HG03097 (cell line): ENCODE measurements around the gene SLC12A8.

ENCODE experiments used
- ATAC-seq: cut with Tn5 transposase; IDR thresholded peaks from one replicate; pipeline ENCODE4 v1.9.1; 2021; ENCODE audit not compliant: unreplicated experiment, low FRiP score

The SLC12A8 gene

GRCh38 chr3:125212509-125213363 is at the start of gene SLC12A8:
SLC12A8 (minus strand) TSS chr3:125212748; CDS start chr3:125211349, 1,399 bp downstream.
- ATAC-seq = no peak

DNA sequence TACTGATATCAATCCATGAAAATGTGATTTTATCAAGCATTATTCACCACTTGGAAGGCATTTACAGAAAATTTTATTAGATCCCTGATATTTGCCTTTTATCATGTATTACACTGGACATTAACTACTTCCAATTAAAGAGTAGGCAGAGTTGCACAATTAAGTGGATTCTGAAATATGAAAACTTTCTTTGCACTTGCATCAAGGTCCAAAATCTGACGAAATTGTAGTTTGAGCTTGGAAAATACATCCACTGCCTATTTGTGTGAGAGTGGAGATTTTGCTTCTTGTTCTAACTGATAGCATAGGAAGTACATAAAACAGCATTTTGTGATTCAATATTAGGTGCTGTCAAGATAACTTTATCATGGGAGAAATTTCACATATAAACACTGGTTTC is 49.6 kb upstream of the SLC12A8 start:
- ATAC-seq = no peak

- no peak for ATAC-seq
Measured at GRCh38 chr3:125261031-125261430, 48.5 kb upstream of the SLC12A8 start.

- ATAC-seq = no peak
Measured at GRCh38 chr3:125260158-125260557, 47.6 kb upstream of the SLC12A8 start.

- no peak for ATAC-seq
Measured at GRCh38 chr3:125257536-125257935, 45.0 kb upstream of the SLC12A8 start.

GRCh38 chr3:125256675-125257074 is 44.1 kb upstream of the SLC12A8 start:
- no peak for ATAC-seq

DNA sequence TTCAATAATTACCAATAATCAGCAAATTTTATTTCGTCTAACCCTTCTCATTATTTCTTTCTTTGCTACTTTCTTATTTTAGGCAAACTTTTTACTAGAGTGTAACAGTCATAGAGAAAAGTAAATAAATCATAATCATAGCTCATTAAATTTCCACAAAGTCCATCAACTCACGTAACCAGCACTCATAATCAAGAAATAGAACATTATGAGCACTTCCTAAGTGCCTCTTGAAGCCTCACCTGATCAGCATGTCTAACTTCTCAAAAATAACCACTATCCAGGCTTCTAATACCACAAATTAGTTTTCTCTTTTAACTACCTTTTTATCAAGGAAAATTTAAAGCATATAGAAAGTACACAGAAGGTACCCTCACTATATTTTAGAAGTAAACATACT is 38.4 kb upstream of the SLC12A8 start:
- ATAC-seq = no peak

GRCh38 chr3:125246237-125246636 is 33.7 kb upstream of the SLC12A8 start:
- no peak for ATAC-seq

DNA sequence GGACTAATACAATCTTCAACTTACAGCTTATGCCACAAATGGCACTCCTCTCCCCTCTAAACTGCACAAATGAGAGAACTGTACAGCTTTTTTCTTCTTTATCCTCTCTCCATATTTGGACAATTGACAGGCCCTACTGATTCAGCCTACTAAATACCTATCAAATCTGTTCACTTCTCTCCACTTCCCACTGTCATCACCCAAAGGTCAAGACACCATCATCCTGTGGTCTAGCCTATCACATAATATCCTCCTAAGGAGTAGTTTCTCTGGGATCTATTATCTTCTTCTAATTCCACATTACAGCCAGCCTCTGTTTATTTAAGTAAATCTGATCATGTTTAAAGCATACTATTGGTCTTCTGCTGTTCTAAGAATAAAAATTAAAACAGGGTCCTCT is 33.0 kb upstream of the SLC12A8 start:
- ATAC-seq = no peak

GRCh38 chr3:125240496-125240895 is 27.9 kb upstream of the SLC12A8 start:
- ATAC-seq = no peak

GRCh38 chr3:125239266-125239665 is 26.7 kb upstream of the SLC12A8 start:
- ATAC-seq = no peak

DNA sequence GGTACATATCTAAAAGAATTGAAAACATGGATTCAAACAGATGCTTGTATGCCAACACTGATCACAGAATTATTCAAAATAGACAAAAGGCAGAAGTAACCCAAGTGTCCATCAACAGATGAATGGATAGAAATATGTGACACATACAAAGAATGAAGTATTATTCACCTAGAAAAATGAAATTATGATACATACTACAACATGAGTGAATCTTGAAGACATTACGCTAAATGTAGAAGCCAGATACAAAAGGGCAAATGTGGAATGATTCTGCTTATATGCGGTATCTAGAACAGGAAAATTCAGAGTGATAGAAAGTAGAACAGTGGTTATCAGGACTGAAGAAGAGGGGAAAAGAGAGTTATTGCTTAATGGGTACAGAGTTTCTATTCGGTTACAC is 26.2 kb upstream of the SLC12A8 start:
- ATAC-seq = no peak

GRCh38 chr3:125236331-125236903 is 23.9 kb upstream of the SLC12A8 start:
- no peak for ATAC-seq

- ATAC-seq = no peak
Measured at GRCh38 chr3:125234831-125235230, 22.3 kb upstream of the SLC12A8 start.

GRCh38 chr3:125232401-125232800 is 19.9 kb upstream of the SLC12A8 start:
- no peak for ATAC-seq

- no peak for ATAC-seq
Measured at GRCh38 chr3:125231895-125232294, 19.3 kb upstream of the SLC12A8 start.

GRCh38 chr3:125229707-125230106 is 17.2 kb upstream of the SLC12A8 start:
- no peak for ATAC-seq

DNA sequence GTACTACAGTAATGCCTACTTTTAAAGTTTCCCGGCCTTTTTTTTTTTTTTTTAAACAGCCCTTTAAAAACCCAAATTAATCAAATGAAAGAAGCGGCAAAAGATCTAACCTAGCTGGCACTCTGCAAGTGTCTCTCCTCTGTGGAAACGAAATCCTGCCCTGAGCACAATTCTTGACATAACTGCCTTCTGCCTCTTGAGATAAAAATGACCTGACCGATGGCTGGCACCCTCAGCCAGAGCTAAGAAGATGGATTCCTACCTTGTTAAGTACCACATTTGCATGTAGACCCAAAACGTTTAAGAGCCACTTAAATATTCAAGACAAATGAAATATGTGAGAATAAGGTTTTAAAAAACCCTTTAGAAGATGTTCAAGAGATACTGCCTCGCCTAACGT is 16.6 kb upstream of the SLC12A8 start:
- ATAC-seq = no peak

DNA sequence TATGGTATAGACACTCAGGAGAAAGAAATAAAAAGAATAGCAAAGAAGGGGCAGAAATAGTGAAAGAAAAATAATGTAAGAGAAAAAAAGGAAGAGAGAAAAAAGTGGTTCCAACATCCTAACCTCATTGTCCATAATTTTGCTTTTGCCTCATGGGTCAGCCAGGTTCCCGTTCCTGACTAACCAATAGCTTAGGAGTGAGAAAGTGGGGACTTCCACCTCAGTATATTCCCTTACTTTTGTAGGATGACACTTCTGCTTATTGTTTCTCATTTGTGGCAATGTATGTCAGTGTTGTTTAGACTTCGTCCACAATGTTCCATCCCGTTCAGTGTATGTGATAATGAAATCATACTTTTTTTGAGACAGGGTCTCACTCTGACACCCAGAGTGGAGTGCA is 9.3 kb upstream of the SLC12A8 start:
- ATAC-seq = no peak

DNA sequence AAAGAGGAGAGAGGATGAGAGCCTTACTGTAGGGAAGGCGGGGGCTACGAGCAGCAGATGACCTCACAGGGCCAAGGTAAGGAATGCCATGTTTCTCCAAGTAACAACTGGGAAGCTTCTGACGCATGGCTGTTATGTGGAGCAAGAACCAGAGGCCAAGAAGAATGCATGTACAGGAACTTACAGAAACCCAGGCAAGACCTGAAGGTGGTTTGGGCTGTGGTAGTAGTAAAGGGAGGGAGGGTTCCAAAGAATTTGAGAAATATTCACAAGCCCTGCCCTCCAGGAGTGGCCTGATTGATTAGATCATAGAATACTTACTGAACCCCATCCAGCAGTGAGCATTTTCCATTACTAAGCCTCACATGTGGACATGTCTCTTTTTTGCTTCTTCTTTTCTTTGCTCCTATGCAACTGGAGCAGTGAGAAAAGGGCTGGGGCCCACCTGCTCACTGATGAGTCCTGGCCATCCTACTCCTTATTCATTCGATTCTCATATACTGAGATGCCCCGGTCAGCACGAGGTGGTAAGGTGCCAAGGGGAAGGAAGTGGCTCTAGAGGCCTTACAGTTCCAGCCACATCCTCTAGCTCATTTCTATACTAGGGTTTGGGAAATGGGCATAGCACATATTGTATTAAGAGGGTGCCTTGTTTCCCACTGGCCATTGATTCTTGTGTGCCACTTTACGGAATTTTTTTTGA is 8.3 kb upstream of the SLC12A8 start:
- no peak for ATAC-seq

GRCh38 chr3:125220183-125220582 is 7.6 kb upstream of the SLC12A8 start:
- ATAC-seq = no peak

- no peak for ATAC-seq
Measured at GRCh38 chr3:125219261-125219701, 6.7 kb upstream of the SLC12A8 start.
